HepG2 (cell line): ENCODE results near the gene ARID1A. TPM values are rescaled to one million over a fixed set of nuclear protein-coding genes. Genes with fewer than 3 reads are reported as not detected.

Source experiments
- ATAC-seq: fragments of 200-7000 bp; cut with Tn5 transposase; 3 replicates; pipeline ENCODE4 v1.9.1; 2020; ENCODE audit warnings: mild to moderate bottlenecking, moderate library complexity
- BruUV-seq: library from RNA; stranded (reverse); fragments of 400-500 nt; replicated peaks from 2 replicates; lab custom pipeline; 2021; lab: Mats Ljungman, UMichigan
- CTCF ChIA-PET: fragments of 300-600 bp; formaldehyde crosslinking; extraction: SDS; loops from one replicate; lab custom pipeline; 2021; ENCODE audit warnings: low total read pairs, inconsistent platforms, low intra/inter-chr PET ratio; lab: Yijun Ruan, JAX
- POLR2A ChIA-PET: fragments of 350-600 bp; sonication (Branson Sonifier 250); formaldehyde crosslinking; loops from one replicate; lab custom pipeline; 2020; ENCODE audit warnings: antibody characterized with exemption, inconsistent platforms; lab: Yijun Ruan, JAX
- DNase-seq: peaks from one replicate; pipeline ENCODE4 v3.0.0-alpha.2; 2015; ENCODE audit warnings: low spot score
- FAIRE-seq: peaks from 3 replicates; lab custom pipeline; 2011; peaks lifted over from hg19 to GRCh38; lab: Jason Lieb, UNC
- H2AFZ ChIP-seq: one replicate; pipeline ENCODE4 v1.6.1; 2011; ENCODE audit warnings: low read length, inconsistent platforms
- H3K27ac ChIP-seq: fragments of 300-600 bp; 3 replicates; pipeline ENCODE4 v1.8.0; 2011; ENCODE audit warnings: mixed run types, mild to moderate bottlenecking, mixed read lengths, low read length, inconsistent platforms; ENCODE audit not compliant: insufficient read depth; ENCODE audit errors: extremely low read length
- H3K27me3 ChIP-seq, 2 experiments: fragments of 200-600 bp in 1 of 2; 2 replicates in 1 of 2; 3 replicates in 1 of 2; pipeline versions ENCODE4 v1.6.0 to v1.8.0; 2011; ENCODE audit warnings: low read length in 2 of 2, mild to moderate bottlenecking in 2 of 2, moderate library complexity in 2 of 2, inconsistent platforms in 1 of 2; ENCODE audit not compliant: insufficient read depth in 2 of 2, control insufficient read depth in 1 of 2
- H3K36me3 ChIP-seq, 2 experiments: fragments of 200-600 bp in 1 of 2; replicated peaks in 1 of 2; 2 replicates in 1 of 2; 3 replicates in 1 of 2; pipeline versions ENCODE4 v1.5.1 to v1.8.0; 2011; ENCODE audit warnings: low read length in 2 of 2, inconsistent platforms in 1 of 2; ENCODE audit not compliant: insufficient read depth in 2 of 2, control insufficient read depth in 1 of 2
- H3K4me1 ChIP-seq: 2 replicates; pipeline ENCODE4 v1.5.1; 2012; ENCODE audit warnings: low read length, inconsistent platforms; ENCODE audit not compliant: insufficient read depth
- H3K4me2 ChIP-seq: 2 replicates; pipeline ENCODE4 v1.6.0; 2011; ENCODE audit warnings: low read depth, low read length, inconsistent platforms
- H3K4me3 ChIP-seq, 3 experiments: fragments of 200-600 bp in 1 of 3; sonication (generic), shearing (Covaris generic) in 1 of 3; replicated peaks in 1 of 3; 2 replicates each; pipeline ENCODE4 v1.5.1; 2011 to 2016; ENCODE audit warnings: low read length in 3 of 3, inconsistent platforms in 2 of 3, low read depth in 2 of 3, mild to moderate bottlenecking in 2 of 3, control low read depth in 1 of 3, mixed read lengths in 1 of 3; ENCODE audit not compliant: insufficient read depth in 1 of 3
- H3K79me2 ChIP-seq: one replicate; pipeline ENCODE4 v1.6.1; 2011; ENCODE audit warnings: low read length, inconsistent platforms; ENCODE audit not compliant: insufficient read depth
- H3K9ac ChIP-seq: 2 replicates; pipeline ENCODE4 v1.6.0; 2011; ENCODE audit warnings: mild to moderate bottlenecking, low read depth, low read length, inconsistent platforms; ENCODE audit not compliant: insufficient read depth
- H3K9me3 ChIP-seq: 2 replicates; pipeline ENCODE4 v1.5.1; 2012; ENCODE audit warnings: mild to moderate bottlenecking, low read length
- H4K20me1 ChIP-seq: 2 replicates; pipeline ENCODE4 v1.6.0; 2011; ENCODE audit warnings: inconsistent platforms, mild to moderate bottlenecking, low read length, moderate library complexity; ENCODE audit not compliant: insufficient read depth
- AHDC1 ChIP-seq: sonication (generic); formaldehyde crosslinking; IDR thresholded peaks from 2 replicates; pipeline ENCODE4 v1.5.1; 2020; ENCODE audit warnings: mild to moderate bottlenecking, missing genetic modification reagents, borderline replicate concordance
- CREB1 ChIP-seq, 2 experiments: fragments of 450-650 bp in 1 of 2; IDR thresholded peaks; 2 replicates each; pipeline ENCODE4 v1.6.1; 2016 to 2017; ENCODE audit warnings: control low read depth in 1 of 2, mild to moderate bottlenecking in 1 of 2, missing compliant biosample characterization in 1 of 2, missing genetic modification characterization in 1 of 2
- GRHL1 ChIP-seq: sonication (generic); formaldehyde crosslinking; conservative IDR thresholded peaks from 2 replicates; pipeline ENCODE4 v1.8.0; 2022; ENCODE audit warnings: missing genetic modification reagents
- HNF4A ChIP-seq: sonication (generic); formaldehyde crosslinking; IDR thresholded peaks from 2 replicates; pipeline ENCODE4 v1.4.0; 2020; ENCODE audit warnings: missing genetic modification reagents
- ONECUT2 ChIP-seq: sonication (generic); formaldehyde crosslinking; IDR thresholded peaks from 2 replicates; pipeline ENCODE4 v1.4.0; 2020; ENCODE audit warnings: missing genetic modification reagents
- RAD21 ChIP-seq: fragments of 450-650 bp; formaldehyde crosslinking; IDR thresholded peaks from 2 replicates; pipeline ENCODE4 v1.5.0; 2020; ENCODE audit warnings: mild to moderate bottlenecking
- SSRP1 ChIP-seq: IDR thresholded peaks from 2 replicates; pipeline ENCODE4 v1.6.1; 2016; ENCODE audit warnings: control low read depth
- ZNF264 ChIP-seq: sonication (generic); formaldehyde crosslinking; IDR thresholded peaks from 2 replicates; pipeline ENCODE4 v1.4.0; 2020; ENCODE audit warnings: missing genetic modification reagents
- ZNF3 ChIP-seq: IDR thresholded peaks from 2 replicates; pipeline ENCODE4 v1.7.0; 2017; ENCODE audit warnings: inconsistent platforms
- ZNF841 ChIP-seq: sonication (generic); formaldehyde crosslinking; IDR thresholded peaks from 2 replicates; pipeline ENCODE4 v1.8.1; 2023; ENCODE audit warnings: missing genetic modification reagents, borderline replicate concordance
- WGBS: methylation state at CpG from one replicate; pipeline ENCODE4 v1.1.6; 2017; ENCODE audit warnings: low lambda C conversion rate; 5-methylcytosine and 5-hydroxymethylcytosine counted together
- in situ Hi-C: cut with HindIII; loops from 2 replicates; pipeline ENCODE4 v1.10.0; 2017; ENCODE audit warnings: low pct_unique_long_range_greater_than_20kb; ENCODE audit not compliant: extremely low pct_ligation_motif_present
- intact Hi-C: fragments of 100-400 bp; cut with micrococcal nuclease; formaldehyde crosslinking; loops from one replicate; pipeline ENCODE4 v1.10.0; 2022; ENCODE audit not compliant: unreplicated experiment
- polyA plus RNA-seq, 8 experiments: library from polyadenylated mRNA; depleted of rRNA in 3 of 8; stranded (reverse) in 7 of 8; unstranded in 1 of 8; fragments of >200 nt; fragmentation: Illumina TruSeq in 4 of 8; extraction: Trizol in 4 of 8; gene quantifications; 2 replicates each; pipeline versions ENCODE4 v1.2.1 to v1.2.3, GENCODE V29; 2011 to 2016; ENCODE audit warnings: low read depth in 4 of 8, missing spikeins in 1 of 8, mixed read lengths in 1 of 8; ENCODE audit not compliant: insufficient read depth in 1 of 8
- total RNA-seq, 5 experiments: library from RNA; depleted of rRNA; stranded (reverse); fragments of >200 nt; fragmentation: Illumina TruSeq; extraction: Trizol; gene quantifications; 2 replicates each; pipeline ENCODE4 v1.2.3, GENCODE V29; 2016; ENCODE audit warnings: low read depth in 1 of 5

ARID1A gene
- total and polyA plus RNA-seq, 2 of the 13 experiments (the other 11 are each of a cell fraction or from before 2014, with no cell fraction given), result 11.9 to 15.9 TPM

DNA sequence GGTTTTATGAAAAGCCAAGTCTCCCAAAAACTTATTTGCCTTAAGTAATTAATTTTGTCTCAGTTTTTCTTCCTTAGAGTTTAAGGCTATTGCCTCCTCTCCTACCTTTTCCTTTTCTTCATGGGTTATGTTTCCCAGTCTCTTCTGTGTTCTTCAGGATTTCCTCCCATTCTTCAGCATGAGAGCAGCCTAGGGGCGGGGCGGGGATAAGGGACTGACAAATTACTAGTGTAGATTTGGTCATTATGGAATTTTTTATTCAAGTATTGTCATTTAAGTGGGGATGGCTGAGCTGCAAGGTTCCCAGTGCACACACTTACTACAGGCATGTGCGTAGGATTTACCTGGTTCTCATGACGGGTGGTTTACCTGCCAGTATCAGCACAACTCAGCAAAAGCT, 56.7 kb downstream of the ARID1A start:
- H3K4me2 ChIP-seq, result no peak overlapping the region
- no peak for ATAC-seq

DNA sequence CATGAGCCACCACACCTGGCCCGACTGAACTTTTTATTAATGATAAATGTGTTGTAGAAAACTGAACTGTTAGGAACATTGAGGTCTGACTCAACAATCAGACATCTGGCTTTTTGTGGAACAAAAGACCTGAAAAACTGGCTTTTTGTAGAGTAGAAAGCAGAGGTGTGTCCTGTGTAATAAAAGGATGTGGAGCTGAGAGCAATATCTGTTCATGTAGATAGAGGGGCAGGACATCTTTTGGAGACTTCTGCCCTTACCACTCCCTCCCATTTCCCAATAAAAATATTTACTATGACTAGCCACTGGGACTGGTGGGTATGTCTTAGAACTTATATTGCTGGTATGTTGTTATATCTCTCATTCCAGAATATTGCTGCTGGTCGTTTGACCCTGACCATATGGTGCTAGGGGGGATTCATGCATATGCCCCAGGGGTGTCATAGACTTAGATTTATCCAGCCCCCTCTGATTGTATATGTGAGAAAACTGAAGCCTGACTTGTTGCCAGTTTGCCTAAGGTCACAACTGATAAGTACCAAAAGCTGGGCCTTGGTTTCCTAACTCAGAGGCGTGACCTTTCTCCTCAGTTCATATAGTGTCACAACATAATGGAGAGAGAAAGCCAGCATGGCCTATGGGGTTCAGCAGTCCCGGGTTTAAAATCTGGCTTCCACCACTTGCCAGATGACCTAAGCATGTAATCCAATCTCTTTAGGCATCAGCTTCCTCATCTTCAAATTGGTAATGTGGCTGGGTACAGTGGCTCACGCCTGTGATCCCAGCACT, 58.5 kb downstream of the ARID1A start:
- DNase-seq (no peak), FAIRE-seq (no peak), ATAC-seq (no peak)
- no peaks in the 10 kb centered on the region for H3K9me3 ChIP-seq
- WGBS, result 97% methylated on average over 5 of the region's 5 CpGs
- H3K36me3 ChIP-seq, result peaks cover 20 to 79% of the 10 kb centered on the region in 2 experiments
- in situ Hi-C loops, result no loop called here
- no peak overlapping the region for H3K27ac ChIP-seq
- peaks cover 4% of the 10 kb centered on the region; the same call in 1 of the 2 replicates for H4K20me1 ChIP-seq
- H3K27me3 ChIP-seq, result no peaks in the 10 kb centered on the region
- CTCF ChIA-PET, result no interaction called here
- no peak overlapping the region for H3K4me2 ChIP-seq
- no peak overlapping the region for H3K9ac ChIP-seq
- no TSS peak for BruUV-seq
- no peak overlapping the region for H3K4me3 ChIP-seq
- intact Hi-C loops, result no loop called here
- POLR2A ChIA-PET, result interaction anchor here (0.8 kb wide), 1 partner anchor 34 kb away, joined by 3 read pairs; the partner anchor contains the start of gene PIGV
- H3K4me1 ChIP-seq, result peaks cover 14% of the 10 kb centered on the region
- H2AFZ ChIP-seq, result no peak overlapping the region
- peaks cover 30% of the 10 kb centered on the region for H3K79me2 ChIP-seq
- no peak for TF ChIP-seq ZNF841 (CRISPR knock-in tag)
- no peak for TF ChIP-seq ONECUT2 (CRISPR knock-in tag)
- TF ChIP-seq AHDC1 (CRISPR knock-in tag), result no peak
- TF ChIP-seq GRHL1 (CRISPR knock-in tag), result no peak
- TF ChIP-seq ZNF264 (CRISPR knock-in tag), result no peak
- no peak for TF ChIP-seq CREB1 (IDR thresholded peaks at IDR 0.05)
- TF ChIP-seq CREB1 (CRISPR knock-in tag; IDR thresholded peaks at IDR 0.05), result no peak
- no peak for TF ChIP-seq RAD21 (CRISPR knock-in tag)

More for the DNA sequence above, 56.7 kb downstream of the ARID1A start:
- no peak overlapping the region for H3K27ac ChIP-seq
- H4K20me1 ChIP-seq, result 0 out of 2 replicates have a peak, but pooled peaks cover 6% of the 10 kb centered on the region
- no peaks in the 10 kb centered on the region for H3K9me3 ChIP-seq
- H3K9ac ChIP-seq, result no peak overlapping the region
- TF ChIP-seq ZNF3 (CRISPR knock-in tag), result no peak
- TF ChIP-seq HNF4A, result no peak
- TF ChIP-seq SSRP1 (CRISPR knock-in tag), result no peak
- in situ Hi-C loops, result no loop called here
- no peak overlapping the region for H2AFZ ChIP-seq
- no peak for DNase-seq
- POLR2A ChIA-PET, result no interaction called here
- FAIRE-seq, result no peak
- H3K79me2 ChIP-seq, result peaks cover 24% of the 10 kb centered on the region
- peaks cover 16 to 76% of the 10 kb centered on the region in 2 experiments for H3K36me3 ChIP-seq
- WGBS, result 99% methylated on average over 4 of the region's 4 CpGs
- CTCF ChIA-PET, result no interaction called here
- H3K4me3 ChIP-seq, result no peak overlapping the region
- no peaks in the 10 kb centered on the region for H3K4me1 ChIP-seq
- intact Hi-C loops, result no loop called here
- BruUV-seq, result no TSS peak
- no peaks in the 10 kb centered on the region for H3K27me3 ChIP-seq
